Neural cell (in vitro differentiated cells): ENCODE results near the gene ATOH8. TPM values are rescaled to one million over a fixed set of nuclear protein-coding genes. Genes with fewer than 3 reads are reported as not detected.

ENCODE experiments used
- H2AFZ ChIP-seq: fragments of 200-600, 300-800 bp; sonication (generic), shearing (Covaris generic); 2 replicates; pipeline ENCODE4 v1.6.0; 2014; ENCODE audit warnings: low read depth, mild to moderate bottlenecking, antibody characterized with exemption, low read length, moderate library complexity
- H3F3A ChIP-seq: fragments of 200-600 bp; shearing (Covaris generic); 2 replicates; pipeline ENCODE4 v1.6.1; 2016; ENCODE audit warnings: mild to moderate bottlenecking, moderate library complexity, mixed read lengths, antibody characterized with exemption, low read length; ENCODE audit not compliant: insufficient read depth, poor library complexity, severe bottlenecking
- H3K27ac ChIP-seq: fragments of 200-600, 300-800 bp; sonication (generic), shearing (Covaris generic); 2 replicates; pipeline ENCODE4 v1.5.1; 2014; ENCODE audit warnings: mild to moderate bottlenecking, low read length, moderate library complexity
- H3K27me3 ChIP-seq: fragments of 300-800, 200-600 bp; sonication (generic), shearing (Covaris generic); 2 replicates; pipeline ENCODE4 v1.6.0; 2014; ENCODE audit warnings: mild to moderate bottlenecking, low read depth, low read length, moderate library complexity; ENCODE audit not compliant: insufficient read depth
- H3K36me3 ChIP-seq: fragments of 300-800, 200-600 bp; sonication (generic), shearing (Covaris generic); 2 replicates; pipeline ENCODE4 v1.5.1; 2014; ENCODE audit warnings: mild to moderate bottlenecking, antibody characterized with exemption, low read length, moderate library complexity; ENCODE audit not compliant: insufficient read depth
- H3K4me2 ChIP-seq: fragments of 300-800, 200-600 bp; sonication (generic), shearing (Covaris generic); 2 replicates; pipeline ENCODE4 v1.6.0; 2014; ENCODE audit warnings: mild to moderate bottlenecking, low read length
- H3K4me3 ChIP-seq: fragments of 300-800, 200-600 bp; sonication (generic), shearing (Covaris generic); 2 replicates; pipeline ENCODE4 v1.5.1; 2014; ENCODE audit warnings: mild to moderate bottlenecking, low read length, moderate library complexity
- H3K79me2 ChIP-seq: fragments of 200-600 bp; shearing (Covaris generic); replicated peaks from 2 replicates; pipeline ENCODE4 v1.6.0; 2014; ENCODE audit warnings: mild to moderate bottlenecking, low read length, moderate library complexity; ENCODE audit not compliant: insufficient read depth
- H3K9ac ChIP-seq: fragments of 300-800, 200-600 bp; sonication (generic), shearing (Covaris generic); 2 replicates; pipeline ENCODE4 v1.6.1; 2016; ENCODE audit warnings: mild to moderate bottlenecking, low read length, mixed read lengths
- H3K9me2 ChIP-seq: fragments of 200-600 bp; shearing (Covaris generic); 2 replicates; pipeline ENCODE4 v1.6.1; 2016; ENCODE audit warnings: mild to moderate bottlenecking, low read length, mixed read lengths; ENCODE audit not compliant: insufficient read depth
- H3K9me3 ChIP-seq: fragments of 200-600, 300-800 bp; sonication (generic), shearing (Covaris generic); 2 replicates; pipeline ENCODE4 v1.6.1; 2016; ENCODE audit warnings: mild to moderate bottlenecking, mixed run types, low read length, moderate library complexity, mixed read lengths
- H4K20me1 ChIP-seq: fragments of 200-600 bp; shearing (Covaris generic); 2 replicates; pipeline ENCODE4 v1.6.1; 2016; ENCODE audit warnings: mild to moderate bottlenecking, mixed run types; ENCODE audit not compliant: insufficient read depth
- CTCF ChIP-seq: fragments of 450-650 bp; IDR thresholded peaks from 2 replicates; pipeline ENCODE4 v1.5.1; 2014; ENCODE audit warnings: antibody characterized with exemption, mild to moderate bottlenecking, moderate library complexity; ENCODE audit not compliant: poor library complexity, severe bottlenecking
- EP300 ChIP-seq: fragments of 450-650 bp; conservative IDR thresholded peaks from 2 replicates; pipeline ENCODE4 v1.6.1; 2014; ENCODE audit warnings: antibody characterized with exemption, mild to moderate bottlenecking, moderate library complexity; ENCODE audit not compliant: poor library complexity, severe bottlenecking
- EZH2 ChIP-seq: fragments of 200-600, 300-800 bp; shearing (Covaris generic), sonication (generic); IDR thresholded peaks from 2 replicates; pipeline ENCODE4 v1.6.1; 2014; ENCODE audit warnings: antibody characterized with exemption, low read length, borderline replicate concordance, mild to moderate bottlenecking; ENCODE audit not compliant: insufficient read depth, poor library complexity, severe bottlenecking
- MXI1 ChIP-seq: fragments of 450-650 bp; conservative IDR thresholded peaks from 2 replicates; pipeline ENCODE4 v1.6.1; 2014; ENCODE audit warnings: antibody characterized with exemption, mild to moderate bottlenecking; ENCODE audit not compliant: poor library complexity, severe bottlenecking
- POLR2AphosphoS5 ChIP-seq: IDR thresholded peaks from 2 replicates; pipeline ENCODE4 v1.6.1; 2012
- RAD21 ChIP-seq: fragments of 450-650 bp; conservative IDR thresholded peaks from 2 replicates; pipeline ENCODE4 v1.6.1; 2014; ENCODE audit warnings: antibody characterized with exemption, mild to moderate bottlenecking, moderate library complexity
- REST ChIP-seq: IDR thresholded peaks from 2 replicates; pipeline ENCODE4 v1.6.1; 2012; ENCODE audit warnings: borderline replicate concordance
- SMC3 ChIP-seq: fragments of 450-650 bp; conservative IDR thresholded peaks from 2 replicates; pipeline ENCODE4 v1.6.1; 2014; ENCODE audit warnings: antibody characterized with exemption, mild to moderate bottlenecking, moderate library complexity; ENCODE audit not compliant: poor library complexity
- TAF1 ChIP-seq: IDR thresholded peaks from 2 replicates; pipeline ENCODE4 v1.6.1; 2012; ENCODE audit warnings: low read depth
- polyA plus RNA-seq: library from polyadenylated mRNA; depleted of rRNA; stranded (reverse); fragments of >200 nt; gene quantifications from 2 replicates; pipeline ENCODE4 v1.2.3, GENCODE V29; 2014

Gene ATOH8
- polyA plus RNA-seq, 1 donor from 2014 or later, result 1.6 TPM

GRCh38 chr2:85793584-85793983, 39.8 kb downstream of the ATOH8 start:
- Histone ChIP-seq H3K9me3 (no peaks in the 10 kb centered on the region), H4K20me1 (no peaks in the 10 kb centered on the region), H3K27ac (no peak overlapping the region), H3F3A (no peaks in the 10 kb centered on the region), H3K9ac (no peak overlapping the region), H3K4me3 (no peak overlapping the region), H3K79me2 (no peaks in the 10 kb centered on the region), H3K36me3 (no peaks in the 10 kb centered on the region), H3K9me2 (no peaks in the 10 kb centered on the region), H3K4me2 (no peak overlapping the region), H2AFZ (no peak overlapping the region), H3K27me3 (no peaks in the 10 kb centered on the region)
- TF ChIP-seq REST (no peak), SMC3 (no peak), MXI1 (no peak), EP300 (no peak), EZH2 (no peak), RAD21 (no peak), TAF1 (no peak), POLR2AphosphoS5 (no peak), CTCF (no peak)

- Histone ChIP-seq H3F3A (no peaks in the 10 kb centered on the region), H3K9me2 (no peaks in the 10 kb centered on the region), H3K9me3 (no peaks in the 10 kb centered on the region), H3K9ac (no peak overlapping the region), H2AFZ (no peak overlapping the region), H3K27me3 (no peaks in the 10 kb centered on the region), H3K27ac (no peak overlapping the region), H3K4me2 (no peak overlapping the region), H3K4me3 (no peak overlapping the region), H3K79me2 (no peaks in the 10 kb centered on the region), H3K36me3 (no peaks in the 10 kb centered on the region), H4K20me1 (no peaks in the 10 kb centered on the region)
- TF ChIP-seq CTCF (no peak), MXI1 (no peak), POLR2AphosphoS5 (no peak), RAD21 (no peak), REST (no peak), EZH2 (no peak), SMC3 (no peak), EP300 (no peak)
These were observed 40.2 kb downstream of the ATOH8 start for GRCh38 chr2:85794038-85794441.
